ENCODE results near the gene SSB. TPM values are rescaled to one million over a fixed set of nuclear protein-coding genes. Genes with fewer than 3 reads are reported as not detected.

SSB gene
- total and polyA plus RNA-seq, 9 of the 15 experiments (the other 6 are each of a cell fraction or from before 2014, with no cell fraction given), result 317 to 849 (median 515) TPM

DNA sequence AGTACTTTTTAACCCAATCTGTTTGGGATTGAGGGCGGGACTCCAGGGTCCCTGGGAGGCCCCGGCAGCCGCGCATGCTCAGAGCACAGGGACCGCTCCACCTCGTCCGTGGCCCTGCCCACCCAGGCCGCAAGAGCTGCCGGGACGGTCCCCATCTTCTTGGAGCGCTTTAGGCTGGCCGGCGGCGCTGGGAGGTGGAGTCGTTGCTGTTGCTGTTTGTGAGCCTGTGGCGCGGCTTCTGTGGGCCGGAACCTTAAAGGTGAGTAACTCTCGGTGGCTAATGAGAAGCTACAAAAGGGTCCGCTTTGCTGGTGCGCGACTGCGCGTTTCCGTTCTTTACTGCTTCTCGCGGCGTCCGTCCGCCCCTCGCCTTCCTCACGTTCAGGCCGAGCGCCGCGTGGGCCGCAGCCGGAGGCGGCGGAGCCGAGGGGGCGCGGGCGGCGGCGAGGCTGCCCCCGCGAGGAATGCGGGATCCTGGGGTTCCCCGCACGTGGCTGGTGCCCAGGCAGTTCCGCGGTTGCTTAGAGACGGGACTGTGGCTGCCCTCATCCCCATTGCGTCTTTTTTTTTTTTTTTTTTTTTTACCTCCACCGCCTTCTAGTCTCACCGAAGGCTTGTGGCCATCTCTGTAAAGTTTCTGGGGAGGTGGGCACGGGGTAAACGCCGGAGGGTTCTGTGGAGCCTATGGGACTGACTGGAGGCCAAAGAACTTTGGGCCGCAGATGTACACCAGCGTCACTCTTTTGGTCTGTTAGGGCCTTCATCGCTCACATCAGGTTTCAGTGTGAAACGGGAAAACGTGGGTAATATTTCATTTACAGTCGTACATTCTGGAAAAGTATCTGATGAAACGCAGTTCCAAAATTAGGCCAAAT is at the start of gene SSB (continued):
- TF ChIP-seq, protein P1, sequence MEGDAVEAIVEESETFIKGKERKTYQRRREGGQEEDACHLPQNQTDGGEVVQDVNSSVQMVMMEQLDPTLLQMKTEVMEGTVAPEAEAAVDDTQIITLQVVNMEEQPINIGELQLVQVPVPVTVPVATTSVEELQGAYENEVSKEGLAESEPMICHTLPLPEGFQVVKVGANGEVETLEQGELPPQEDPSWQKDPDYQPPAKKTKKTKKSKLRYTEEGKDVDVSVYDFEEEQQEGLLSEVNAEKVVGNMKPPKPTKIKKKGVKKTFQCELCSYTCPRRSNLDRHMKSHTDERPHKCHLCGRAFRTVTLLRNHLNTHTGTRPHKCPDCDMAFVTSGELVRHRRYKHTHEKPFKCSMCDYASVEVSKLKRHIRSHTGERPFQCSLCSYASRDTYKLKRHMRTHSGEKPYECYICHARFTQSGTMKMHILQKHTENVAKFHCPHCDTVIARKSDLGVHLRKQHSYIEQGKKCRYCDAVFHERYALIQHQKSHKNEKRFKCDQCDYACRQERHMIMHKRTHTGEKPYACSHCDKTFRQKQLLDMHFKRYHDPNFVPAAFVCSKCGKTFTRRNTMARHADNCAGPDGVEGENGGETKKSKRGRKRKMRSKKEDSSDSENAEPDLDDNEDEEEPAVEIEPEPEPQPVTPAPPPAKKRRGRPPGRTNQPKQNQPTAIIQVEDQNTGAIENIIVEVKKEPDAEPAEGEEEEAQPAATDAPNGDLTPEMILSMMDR (IDR thresholded peaks at IDR 0.05 in 2 of 3, conservative IDR thresholded peaks at IDR 0.05 in 1 of 3; ENCODE audit: insufficient read depth in 2 of 3, low read depth in 1 of 3, low read length in 3 of 3), result 0 out of 6 replicates have a peak, but pooled peaks of 2 of the 3 experiments have one; percentile 5 to 10
- TF ChIP-seq ZEB2 (IDR thresholded peaks at IDR 0.05) (no peak), CTBP1 (IDR thresholded peaks at IDR 0.05; ENCODE audit: borderline replicate concordance) (peak; percentile 90), TCF7L2 (IDR thresholded peaks at IDR 0.05; ENCODE audit: low read depth, low read length) (peak; percentile 48; the same call in 1 of the 2 replicates), CXXC5 (CRISPR knock-in tag; IDR thresholded peaks at IDR 0.05) (peak; percentile 84)
- TF ChIP-seq, protein P2, sequence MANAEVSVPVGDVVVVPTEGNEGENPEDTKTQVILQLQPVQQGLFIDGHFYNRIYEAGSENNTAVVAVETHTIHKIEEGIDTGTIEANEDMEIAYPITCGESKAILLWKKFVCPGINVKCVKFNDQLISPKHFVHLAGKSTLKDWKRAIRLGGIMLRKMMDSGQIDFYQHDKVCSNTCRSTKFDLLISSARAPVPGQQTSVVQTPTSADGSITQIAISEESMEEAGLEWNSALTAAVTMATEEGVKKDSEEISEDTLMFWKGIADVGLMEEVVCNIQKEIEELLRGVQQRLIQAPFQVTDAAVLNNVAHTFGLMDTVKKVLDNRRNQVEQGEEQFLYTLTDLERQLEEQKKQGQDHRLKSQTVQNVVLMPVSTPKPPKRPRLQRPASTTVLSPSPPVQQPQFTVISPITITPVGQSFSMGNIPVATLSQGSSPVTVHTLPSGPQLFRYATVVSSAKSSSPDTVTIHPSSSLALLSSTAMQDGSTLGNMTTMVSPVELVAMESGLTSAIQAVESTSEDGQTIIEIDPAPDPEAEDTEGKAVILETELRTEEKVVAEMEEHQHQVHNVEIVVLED (CRISPR knock-in tag; IDR thresholded peaks at IDR 0.05), result 0 out of 2 replicates have a peak, but pooled peaks have one; percentile 43
- TF ChIP-seq, protein P3, sequence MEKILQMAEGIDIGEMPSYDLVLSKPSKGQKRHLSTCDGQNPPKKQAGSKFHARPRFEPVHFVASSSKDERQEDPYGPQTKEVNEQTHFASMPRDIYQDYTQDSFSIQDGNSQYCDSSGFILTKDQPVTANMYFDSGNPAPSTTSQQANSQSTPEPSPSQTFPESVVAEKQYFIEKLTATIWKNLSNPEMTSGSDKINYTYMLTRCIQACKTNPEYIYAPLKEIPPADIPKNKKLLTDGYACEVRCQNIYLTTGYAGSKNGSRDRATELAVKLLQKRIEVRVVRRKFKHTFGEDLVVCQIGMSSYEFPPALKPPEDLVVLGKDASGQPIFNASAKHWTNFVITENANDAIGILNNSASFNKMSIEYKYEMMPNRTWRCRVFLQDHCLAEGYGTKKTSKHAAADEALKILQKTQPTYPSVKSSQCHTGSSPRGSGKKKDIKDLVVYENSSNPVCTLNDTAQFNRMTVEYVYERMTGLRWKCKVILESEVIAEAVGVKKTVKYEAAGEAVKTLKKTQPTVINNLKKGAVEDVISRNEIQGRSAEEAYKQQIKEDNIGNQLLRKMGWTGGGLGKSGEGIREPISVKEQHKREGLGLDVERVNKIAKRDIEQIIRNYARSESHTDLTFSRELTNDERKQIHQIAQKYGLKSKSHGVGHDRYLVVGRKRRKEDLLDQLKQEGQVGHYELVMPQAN (IDR thresholded peaks at IDR 0.05; ENCODE audit: borderline replicate concordance), result peak; percentile 66; the same call in 1 of the 2 replicates
- TF ChIP-seq, protein P4, sequence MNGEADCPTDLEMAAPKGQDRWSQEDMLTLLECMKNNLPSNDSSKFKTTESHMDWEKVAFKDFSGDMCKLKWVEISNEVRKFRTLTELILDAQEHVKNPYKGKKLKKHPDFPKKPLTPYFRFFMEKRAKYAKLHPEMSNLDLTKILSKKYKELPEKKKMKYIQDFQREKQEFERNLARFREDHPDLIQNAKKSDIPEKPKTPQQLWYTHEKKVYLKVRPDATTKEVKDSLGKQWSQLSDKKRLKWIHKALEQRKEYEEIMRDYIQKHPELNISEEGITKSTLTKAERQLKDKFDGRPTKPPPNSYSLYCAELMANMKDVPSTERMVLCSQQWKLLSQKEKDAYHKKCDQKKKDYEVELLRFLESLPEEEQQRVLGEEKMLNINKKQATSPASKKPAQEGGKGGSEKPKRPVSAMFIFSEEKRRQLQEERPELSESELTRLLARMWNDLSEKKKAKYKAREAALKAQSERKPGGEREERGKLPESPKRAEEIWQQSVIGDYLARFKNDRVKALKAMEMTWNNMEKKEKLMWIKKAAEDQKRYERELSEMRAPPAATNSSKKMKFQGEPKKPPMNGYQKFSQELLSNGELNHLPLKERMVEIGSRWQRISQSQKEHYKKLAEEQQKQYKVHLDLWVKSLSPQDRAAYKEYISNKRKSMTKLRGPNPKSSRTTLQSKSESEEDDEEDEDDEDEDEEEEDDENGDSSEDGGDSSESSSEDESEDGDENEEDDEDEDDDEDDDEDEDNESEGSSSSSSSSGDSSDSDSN (IDR thresholded peaks at IDR 0.05; ENCODE audit: borderline replicate concordance in 1 of 2, low read depth in 2 of 2, low read length in 2 of 2), result peak in 1 of 2 experiments; percentile 81; a peak in 2 of 4 replicates
